Measurements from ENCODE around the gene NCDN. TPM values are rescaled to one million over a fixed set of nuclear protein-coding genes. Genes with fewer than 3 reads are reported as not detected.

Gene NCDN
- total RNA-seq, 2 experiments from 2014 or later: 17.3 to 17.5 TPM

DNA sequence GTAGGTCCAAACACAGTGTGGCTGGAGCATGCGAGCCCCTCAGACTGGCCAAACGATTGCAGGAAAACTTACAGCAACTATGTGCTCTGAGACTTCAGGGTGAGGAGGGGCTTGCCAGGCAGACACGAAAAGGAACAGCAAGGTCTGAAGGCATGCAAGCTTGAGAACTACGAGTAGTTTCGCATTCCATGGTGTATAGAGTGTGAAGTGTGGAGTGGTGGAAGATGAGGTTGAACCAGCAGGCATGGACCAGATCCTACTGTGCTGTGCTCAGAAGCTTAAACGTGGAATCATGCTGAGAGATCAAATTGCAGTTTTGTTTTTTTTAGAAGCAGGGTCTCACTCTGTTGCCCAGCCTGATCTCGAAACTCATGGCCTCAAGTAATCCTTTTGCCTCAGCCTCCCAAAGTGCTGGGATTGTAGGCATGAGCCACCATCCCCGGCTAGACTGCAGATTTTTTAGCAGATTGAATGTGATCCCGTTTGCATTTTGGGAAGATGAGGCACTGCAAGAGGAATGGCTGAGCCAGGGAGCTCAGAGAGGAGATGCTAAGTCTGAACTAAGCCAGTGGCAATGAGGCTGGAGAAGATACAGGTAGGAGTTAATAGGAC lies 10.5 kb downstream of the NCDN start:
- Mint-ChIP-seq H3K4me1 (ENCODE audit: low read depth) (peaks cover 9% of the 10 kb centered on the region), H3K27me3 (peaks cover 4% of the 10 kb centered on the region), H3K4me3 (no peak overlapping the region), H3K9me3 (no peaks in the 10 kb centered on the region), H3K27ac (no peak overlapping the region), H3K36me3 (ENCODE audit: low read depth) (peaks cover 8% of the 10 kb centered on the region)
- no peak for TF ChIP-seq CTCF (IDR thresholded peaks at IDR 0.05)
- intact Hi-C loops (cut with micrococcal nuclease): loop anchor here (2.0 kb wide), 1 partner anchor 207 kb away; no protein-coding TSS in a partner anchor
- ChIA-PET CTCF (interaction anchor here (1.0 to 5.9 kb wide), 31 partner anchors 9 to 213 kb away, joined by 3 to 76 read pairs (median 4); partner anchors contain the start of genes CLSPN, KIAA0319L and NCDN), POLR2A (interaction anchor here (1.2 to 2.2 kb wide), 4 partner anchors 10 to 202 kb away, joined by 3 to 8 read pairs (median 6); no protein-coding TSS in a partner anchor)
- DNase-seq (no peak), ATAC-seq (no peak)

DNA sequence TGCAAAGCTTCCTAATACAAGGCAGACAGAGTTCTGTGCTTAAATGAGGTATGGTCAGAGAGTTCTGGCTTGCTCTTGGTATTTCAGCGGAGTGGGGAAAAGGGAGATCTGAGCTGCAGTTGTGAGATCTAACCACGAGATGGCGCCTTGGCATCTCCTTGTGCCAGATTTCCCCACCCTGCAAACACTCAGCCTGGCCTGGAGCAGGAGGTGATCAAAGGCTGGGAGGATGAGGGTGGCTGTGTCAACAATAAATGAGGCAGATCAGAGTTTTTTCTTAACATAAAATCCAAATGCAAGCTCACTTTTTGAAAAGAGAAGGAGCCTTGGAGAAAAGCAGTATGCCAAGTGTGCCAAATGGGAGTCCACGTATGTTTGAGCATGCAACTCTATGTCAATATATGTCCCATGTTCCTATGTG lies 11.4 kb downstream of the NCDN start:
- peak; percentile 90 for TF ChIP-seq CTCF (IDR thresholded peaks at IDR 0.05)
- CTCF ChIA-PET: interaction anchor here (0.7 to 5.9 kb wide), 46 partner anchors 9 to 490 kb away, joined by 3 to 76 read pairs (median 4); partner anchors contain the start of genes CLSPN, KIAA0319L, NCDN and ZMYM1
- DNase-seq (peak; percentile 81), ATAC-seq (peak; percentile 72)
- Mint-ChIP-seq H3K27me3 (peaks cover 4% of the 10 kb centered on the region), H3K4me1 (ENCODE audit: low read depth) (peaks cover 7% of the 10 kb centered on the region), H3K4me3 (no peak overlapping the region), H3K36me3 (ENCODE audit: low read depth) (peaks cover 8% of the 10 kb centered on the region), H3K27ac (no peak overlapping the region), H3K9me3 (no peaks in the 10 kb centered on the region)
- POLR2A ChIA-PET: interaction anchor here (1.3 to 2.2 kb wide), 3 partner anchors 9 to 201 kb away, joined by 5 to 8 read pairs (median 6); no protein-coding TSS in a partner anchor
- intact Hi-C loops (cut with micrococcal nuclease): loop anchor here (2.0 kb wide), 1 partner anchor 206 kb away; no protein-coding TSS in a partner anchor

GRCh38 chr1:35569936-35570335 lies 12.3 kb downstream of the NCDN start:
- Mint-ChIP-seq H3K9me3 (no peaks in the 10 kb centered on the region), H3K36me3 (ENCODE audit: low read depth) (peaks cover 6% of the 10 kb centered on the region), H3K27ac (no peak overlapping the region), H3K4me3 (no peak overlapping the region), H3K27me3 (peaks cover 6% of the 10 kb centered on the region), H3K4me1 (ENCODE audit: low read depth) (no peaks in the 10 kb centered on the region)
- no peak for TF ChIP-seq CTCF (IDR thresholded peaks at IDR 0.05)
- ChIA-PET CTCF (interaction anchor here (2.3 kb wide), 1 partner anchor 157 kb away, joined by 13 read pairs; no protein-coding TSS in a partner anchor), POLR2A (no interaction called here)
- intact Hi-C loops (cut with micrococcal nuclease): loop anchor here (2.0 to 5.0 kb wide), 2 partner anchors 147 to 205 kb away; partner anchors contain the start of gene C1orf216
- ATAC-seq: no peak
- no peak for DNase-seq

DNA sequence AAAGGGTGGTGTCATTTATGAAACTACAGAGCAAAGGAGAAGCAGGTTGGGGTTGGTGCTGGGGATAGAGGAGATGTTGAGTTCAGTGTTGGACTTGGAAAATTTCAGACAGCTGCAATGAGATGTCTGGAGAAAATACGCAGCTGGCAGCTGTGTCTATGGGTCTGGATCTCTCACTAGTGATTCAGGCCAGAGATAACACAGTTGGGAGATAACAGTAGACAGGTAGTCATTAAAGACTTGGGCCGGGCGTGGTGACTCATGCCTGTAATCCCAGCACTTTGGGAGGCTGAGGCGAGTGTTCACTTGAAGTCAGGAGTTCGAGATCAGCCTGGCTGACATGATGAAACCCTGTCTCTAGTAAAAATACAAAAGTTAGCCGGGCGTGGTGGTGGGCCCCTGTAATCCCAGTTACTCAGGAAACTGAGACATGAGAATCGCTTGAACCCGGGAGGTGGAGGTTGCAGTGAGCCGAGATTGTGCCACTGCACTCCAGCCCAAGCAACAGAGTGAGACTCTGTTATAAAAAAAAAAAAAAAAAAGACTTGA lies 13.1 kb downstream of the NCDN start:
- H3K4me1 Mint-ChIP-seq (ENCODE audit: low read depth): no peaks in the 10 kb centered on the region
- ATAC-seq (no peak), DNase-seq (no peak)
- no peaks in the 10 kb centered on the region for H3K9me3 Mint-ChIP-seq
- peaks cover 6% of the 10 kb centered on the region for H3K36me3 Mint-ChIP-seq (ENCODE audit: low read depth)
- peaks cover 8% of the 10 kb centered on the region for H3K27me3 Mint-ChIP-seq
- no peak for TF ChIP-seq CTCF (IDR thresholded peaks at IDR 0.05)
- intact Hi-C loops (cut with micrococcal nuclease): loop anchor here (5.0 kb wide), 1 partner anchor 147 kb away; the partner anchor contains the start of gene C1orf216
- H3K27ac Mint-ChIP-seq: no peak overlapping the region
- ChIA-PET POLR2A (interaction anchor here (1.1 kb wide), 1 partner anchor 11 kb away, joined by 3 read pairs; no protein-coding TSS in a partner anchor), CTCF (interaction anchor here (1.1 to 2.3 kb wide), 3 partner anchors 157 to 198 kb away, joined by 3 to 13 read pairs (median 3); partner anchors contain the start of gene CLSPN)
- no peak overlapping the region for H3K4me3 Mint-ChIP-seq
